ENCODE data around the gene PARP9. TPM values are rescaled to one million over a fixed set of nuclear protein-coding genes. Genes with fewer than 3 reads are reported as not detected.

Gene PARP9
- total and polyA plus RNA-seq, 10 of the 15 experiments (the other 5 are each of a cell fraction or from before 2014, with no cell fraction given): 34.0 to 122 (median 46.1) TPM

- no peak overlapping the region for H3K4me3 ChIP-seq
- H3K4me1 ChIP-seq (ENCODE audit: control insufficient read depth, insufficient read depth, low read length): no peaks in the 10 kb centered on the region
- 0 out of 4 replicates have a peak, but pooled peaks cover 0 to 2% of the 10 kb centered on the region in 2 experiments for H3K36me3 ChIP-seq (ENCODE audit: control insufficient read depth in 2 of 2, insufficient read depth in 2 of 2, low read length in 1 of 2)
- H3K27ac ChIP-seq (ENCODE audit: control insufficient read depth, insufficient read depth): no peak overlapping the region
- no peak for FAIRE-seq
- H2AFZ ChIP-seq (ENCODE audit: control insufficient read depth, low read depth, low read length): no peak overlapping the region
- TF ChIP-seq TAF1 (IDR thresholded peaks at IDR 0.05; ENCODE audit: borderline replicate concordance, low read depth, low read length) (no peak), ZNF274 (IDR thresholded peaks at IDR 0.05; ENCODE audit: insufficient read depth, insufficient read length) (no peak), BCLAF1 (IDR thresholded peaks at IDR 0.05) (no peak), ZBTB11 (CRISPR knock-in tag; IDR thresholded peaks at IDR 0.05) (no peak), TARDBP (IDR thresholded peaks at IDR 0.05; ENCODE audit: borderline replicate concordance) (no peak), RB1 (IDR thresholded peaks at IDR 0.05; ENCODE audit: borderline replicate concordance) (no peak), ZNF592 (IDR thresholded peaks at IDR 0.05) (no peak), NR2F1 (conservative IDR thresholded peaks at IDR 0.05) (no peak), E4F1 (IDR thresholded peaks at IDR 0.05; ENCODE audit: borderline replicate concordance, partially characterized antibody) (no peak)
- H3K9ac ChIP-seq (ENCODE audit: control insufficient read depth, insufficient read depth, low read length): no peak overlapping the region
- H3K79me2 ChIP-seq (ENCODE audit: control insufficient read depth, insufficient read depth, low read length): no peaks in the 10 kb centered on the region
- 96% methylated on average over 10 of the region's 11 CpGs for WGBS (ENCODE audit: insufficient coverage, insufficient replicate concordance, low lambda C conversion rate, missing lambda C conversion rate)
- in situ Hi-C loops (cut with MboI): no loop called here
- H3K4me2 ChIP-seq (ENCODE audit: control insufficient read depth, insufficient read depth): no peak overlapping the region
- H3K27me3 ChIP-seq (replicated peaks in 1 of 2; ENCODE audit: control insufficient read depth in 2 of 2, insufficient read depth in 2 of 2, low read length in 1 of 2): no peaks in the 10 kb centered on the region
- ATAC-seq: no peak
- no peaks in the 10 kb centered on the region for H4K20me1 ChIP-seq (ENCODE audit: control insufficient read depth, insufficient read depth)
- BruUV-seq (replicated peaks): no TSS peak
- ChIA-PET CTCF (interaction anchor here (1.0 kb wide), 1 partner anchor 296 kb away, joined by 3 read pairs; no protein-coding TSS in a partner anchor), RAD21 (ENCODE audit: unreplicated experiment) (interaction anchor here (0.6 kb wide), 1 partner anchor 343 kb away, joined by 3 read pairs; no protein-coding TSS in a partner anchor), POLR2A (interaction anchor here (0.6 to 0.7 kb wide), 2 partner anchors 45 to 133 kb away, joined by 5 to 8 read pairs; no protein-coding TSS in a partner anchor), SMC1A (ENCODE audit: uncharacterized antibody, unreplicated experiment) (no interaction called here)
- DNase-seq (ENCODE audit: low read depth, low spot score): no peak
- intact Hi-C loops (cut with micrococcal nuclease; ENCODE audit: unreplicated experiment): no loop called here
- H3K9me3 ChIP-seq (replicated peaks; ENCODE audit: control insufficient read depth, insufficient read depth, low read length): no peaks in the 10 kb centered on the region
Observed at GRCh38 chr3:122523317-122523716, 40.8 kb downstream of the PARP9 start.

Data from GM12878 (cell line).